ENCODE data around the gene BAIAP2L1. TPM values are rescaled to one million over a fixed set of nuclear protein-coding genes. Genes with fewer than 3 reads are reported as not detected.

The BAIAP2L1 gene
- total and polyA plus RNA-seq, 2 of the 8 experiments (the other 6 are each of a cell fraction or from before 2014, with no cell fraction given) = 19.2 to 42.9 TPM

DNA sequence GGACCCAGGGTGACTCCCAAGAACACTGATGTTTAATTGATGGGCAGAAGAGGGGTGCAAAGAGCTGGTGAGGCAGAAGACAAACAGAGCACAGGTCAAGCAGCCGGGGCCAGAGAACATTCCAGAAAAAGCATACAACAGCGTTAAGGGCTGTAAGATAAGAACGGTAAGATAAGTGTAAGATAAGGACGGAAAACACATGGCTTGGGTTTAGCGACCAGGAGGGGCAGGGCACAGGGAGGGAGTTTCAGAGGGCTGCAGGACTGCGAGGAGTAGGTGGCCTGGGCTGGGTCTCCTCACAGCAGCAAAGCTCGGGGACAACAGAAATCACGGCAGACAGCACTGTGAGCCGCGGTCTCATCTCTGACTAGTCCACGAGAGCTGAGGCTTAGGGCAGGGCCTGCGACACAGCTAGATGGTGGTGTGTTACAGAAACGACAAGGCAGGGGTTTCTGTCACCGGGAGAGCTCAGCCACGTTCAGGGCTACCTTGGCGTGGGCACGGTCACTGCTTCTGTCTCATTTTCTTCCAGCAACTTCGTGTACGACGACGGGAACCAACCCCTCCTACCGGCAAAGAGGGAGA lies 94.8 kb downstream of the BAIAP2L1 start:
- H3K36me3 ChIP-seq (ENCODE audit: control insufficient read depth in 2 of 4, insufficient read depth in 4 of 4, low read length in 3 of 4) = peaks cover 13 to 55% (median 32%) of the 10 kb centered on the region in 4 experiments; a peak in 7 of 8 replicates
- no peak overlapping the region for H3K14ac ChIP-seq (ENCODE audit: insufficient read length)
- H4K91ac ChIP-seq (replicated peaks; ENCODE audit: insufficient read length, low read length) = no peak overlapping the region
- no peak overlapping the region for H3K27ac ChIP-seq (ENCODE audit: low read depth, low read length)
- H3K56ac ChIP-seq (replicated peaks; ENCODE audit: insufficient read length, low read depth, low read length) = no peak overlapping the region
- H2BK120ac ChIP-seq (replicated peaks; ENCODE audit: low read depth, low read length) = no peak overlapping the region
- no peak overlapping the region for H2AK5ac ChIP-seq (ENCODE audit: low read depth, low read length)
- H3K79me1 ChIP-seq (ENCODE audit: low read depth, low read length) = peaks cover 1% of the 10 kb centered on the region; the same call in 1 of the 2 replicates
- no peaks in the 10 kb centered on the region for H3K23me2 ChIP-seq (ENCODE audit: low read depth, low read length)
- DNase-seq (ENCODE audit: low read depth in 1 of 2, low spot score in 2 of 2) (no peak), FAIRE-seq (no peak)
- no peak overlapping the region for H2BK5ac ChIP-seq (ENCODE audit: low read depth, low read length)
- no peak overlapping the region; the same call in 1 of the 2 replicates for H2BK20ac ChIP-seq (ENCODE audit: low read length)
- no peak overlapping the region for H3K23ac ChIP-seq (ENCODE audit: insufficient read length)
- H3K9me3 ChIP-seq (ENCODE audit: insufficient read depth in 2 of 2, low read depth in 1 of 2, low read length in 1 of 2) = no peaks in the 10 kb centered on the region
- no peak overlapping the region for H2BK15ac ChIP-seq (ENCODE audit: low read length)
- H3K18ac ChIP-seq (ENCODE audit: extremely low read depth, low read length) = no peak overlapping the region
- H3K79me2 ChIP-seq (ENCODE audit: control insufficient read depth in 1 of 2, insufficient read depth in 2 of 2, low read length in 2 of 2) = no peaks in the 10 kb centered on the region
- ChIA-PET CTCF (ENCODE audit: partially characterized antibody) (interaction anchor here (1.2 to 3.4 kb wide), 2 partner anchors 12 to 113 kb away, joined by 4 to 15 read pairs; no protein-coding TSS in a partner anchor), POLR2A (ENCODE audit: partially characterized antibody) (interaction anchor here (0.6 to 1.6 kb wide), 3 partner anchors 11 to 63 kb away, joined by 3 to 5 read pairs (median 3); no protein-coding TSS in a partner anchor)
- WGBS, 2 experiments (ENCODE audit: extremely low coverage in 1 of 2, insufficient coverage in 1 of 2, insufficient read length in 1 of 2, insufficient replicate concordance in 2 of 2, low coverage in 1 of 2, low lambda C conversion rate in 2 of 2, missing lambda C conversion rate in 1 of 2) = 88% methylated on average over 22 of the region's 22 CpGs; no CpG with 5 or more reads in 1 of the 2 experiments
- H3K4me1 ChIP-seq (replicated peaks in 1 of 4; ENCODE audit: control insufficient read depth in 3 of 4, insufficient read depth in 4 of 4, low read length in 3 of 4) = peaks cover 2 to 5% (median 5%) of the 10 kb centered on the region in 4 experiments; a peak in 4 of 7 replicates
- no peaks in the 10 kb centered on the region for H3K27me3 ChIP-seq (replicated peaks in 1 of 4; ENCODE audit: control insufficient read depth in 3 of 4, extremely low read depth in 1 of 4, insufficient read depth in 3 of 4, low read length in 3 of 4)
- H3K9ac ChIP-seq (replicated peaks in 1 of 4; ENCODE audit: extremely low read depth in 1 of 4, low read depth in 3 of 4, low read length in 3 of 4) = no peak overlapping the region; a peak in 1 of 7 replicates
- H2AFZ ChIP-seq (ENCODE audit: low read length) = no peak overlapping the region
- no peak overlapping the region for H3K4ac ChIP-seq (replicated peaks; ENCODE audit: insufficient read length, low read depth, low read length)
- H3K4me3 ChIP-seq (ENCODE audit: extremely low read depth in 1 of 4, insufficient read depth in 2 of 4, low read depth in 3 of 4, low read length in 4 of 4) = no peak overlapping the region
- H4K20me1 ChIP-seq (replicated peaks in 1 of 2; ENCODE audit: control insufficient read depth in 1 of 2, insufficient read depth in 2 of 2, low read length in 2 of 2) = peaks cover 0 to 14% of the 10 kb centered on the region in 2 experiments
- no peak overlapping the region for H3K4me2 ChIP-seq (ENCODE audit: insufficient read depth in 1 of 2, low read depth in 2 of 2, low read length in 2 of 2)
- no peak overlapping the region for H2BK12ac ChIP-seq (ENCODE audit: low read depth, low read length)
- no peak overlapping the region for H4K8ac ChIP-seq (ENCODE audit: extremely low read depth, insufficient read depth, low read length)
- no peak overlapping the region for H4K5ac ChIP-seq (ENCODE audit: insufficient read length, low read depth, low read length)
- TF ChIP-seq KDM4A (IDR thresholded peaks at IDR 0.05; ENCODE audit: low read depth, low read length, severe bottlenecking) (no peak), TAF1 (IDR thresholded peaks at IDR 0.05; ENCODE audit: low read depth, low read length) (no peak), SUZ12 (IDR thresholded peaks at IDR 0.05; ENCODE audit: low read length) (no peak), POU5F1 (IDR thresholded peaks at IDR 0.05; ENCODE audit: low read depth, low read length) (no peak), TBP (IDR thresholded peaks at IDR 0.05; ENCODE audit: low read depth, low read length) (no peak), TEAD4 (IDR thresholded peaks at IDR 0.05; ENCODE audit: low read depth, low read length) (no peak), CBX5 (IDR thresholded peaks at IDR 0.05; ENCODE audit: low read depth, low read length) (no peak), CTBP2 (IDR thresholded peaks at IDR 0.05; ENCODE audit: borderline replicate concordance, insufficient read depth, insufficient read length, low read length) (no peak), RFX5 (IDR thresholded peaks at IDR 0.05; ENCODE audit: borderline replicate concordance, low read depth, low read length) (no peak), EZH2 (IDR thresholded peaks at IDR 0.05; ENCODE audit: low read depth, low read length, severe bottlenecking) (no peak), SIRT6 (IDR thresholded peaks at IDR 0.05; ENCODE audit: low read length) (no peak), CEBPB (IDR thresholded peaks at IDR 0.05; ENCODE audit: low read depth, low read length) (no peak), EGR1 (IDR thresholded peaks at IDR 0.05; ENCODE audit: borderline replicate concordance, low read depth, low read length) (no peak), SRF (IDR thresholded peaks at IDR 0.05; ENCODE audit: low read depth, low read length) (no peak)
